Nephron progenitor cell (in vitro differentiated cells): ENCODE results near the gene DPP3.

Experiments
- DNase-seq: peaks from one replicate; pipeline ENCODE4 v3.0.0; 2021
- H3K27ac Mint-ChIP-seq: 2 replicates; pipeline ENCODE4 v1.8.0; 2021; ENCODE audit warnings: mild to moderate bottlenecking, moderate library complexity, mixed read lengths
- H3K27me3 Mint-ChIP-seq: 2 replicates; pipeline ENCODE4 v1.8.0; 2021; ENCODE audit warnings: mild to moderate bottlenecking, low read depth, mixed read lengths; ENCODE audit not compliant: poor library complexity
- H3K36me3 Mint-ChIP-seq: 2 replicates; pipeline ENCODE4 v1.8.0; 2021; ENCODE audit warnings: low read depth, mixed read lengths
- H3K4me1 Mint-ChIP-seq: 2 replicates; pipeline ENCODE4 v1.8.0; 2021; ENCODE audit warnings: mixed read lengths
- H3K4me3 Mint-ChIP-seq: 2 replicates; pipeline ENCODE4 v1.8.0; 2021; ENCODE audit warnings: mild to moderate bottlenecking, moderate library complexity, mixed read lengths
- H3K9me3 Mint-ChIP-seq: 2 replicates; pipeline ENCODE4 v1.8.0; 2021; ENCODE audit warnings: mild to moderate bottlenecking, moderate library complexity, mixed read lengths
- TF ChIP-seq, protein P1 (sequence below): fragments of 200-600 bp; sonication (generic); IDR thresholded peaks from 2 replicates; pipeline ENCODE4 v1.5.0; 2021; ENCODE audit warnings: antibody characterized with exemption

The DPP3 gene

DNA sequence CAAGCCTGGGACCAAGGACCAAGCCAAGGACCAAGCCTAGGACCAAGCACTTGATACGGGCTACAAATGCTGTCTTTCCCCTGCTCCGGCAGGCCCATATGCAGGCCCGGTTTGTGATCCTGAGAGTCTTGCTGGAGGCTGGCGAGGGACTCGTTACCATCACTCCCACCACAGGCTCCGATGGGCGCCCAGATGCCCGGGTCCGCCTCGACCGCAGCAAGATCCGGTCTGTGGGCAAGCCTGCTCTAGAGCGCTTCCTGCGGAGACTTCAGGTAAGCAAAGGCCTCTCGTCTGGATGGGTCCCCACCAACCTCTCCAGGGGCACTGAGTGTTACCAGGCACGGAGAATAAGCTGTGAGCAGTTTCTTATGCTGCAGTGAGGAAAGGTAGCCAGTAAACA, 17.0 kb downstream of the DPP3 start:
- DNase-seq = no peak
- TF ChIP-seq, protein P1, sequence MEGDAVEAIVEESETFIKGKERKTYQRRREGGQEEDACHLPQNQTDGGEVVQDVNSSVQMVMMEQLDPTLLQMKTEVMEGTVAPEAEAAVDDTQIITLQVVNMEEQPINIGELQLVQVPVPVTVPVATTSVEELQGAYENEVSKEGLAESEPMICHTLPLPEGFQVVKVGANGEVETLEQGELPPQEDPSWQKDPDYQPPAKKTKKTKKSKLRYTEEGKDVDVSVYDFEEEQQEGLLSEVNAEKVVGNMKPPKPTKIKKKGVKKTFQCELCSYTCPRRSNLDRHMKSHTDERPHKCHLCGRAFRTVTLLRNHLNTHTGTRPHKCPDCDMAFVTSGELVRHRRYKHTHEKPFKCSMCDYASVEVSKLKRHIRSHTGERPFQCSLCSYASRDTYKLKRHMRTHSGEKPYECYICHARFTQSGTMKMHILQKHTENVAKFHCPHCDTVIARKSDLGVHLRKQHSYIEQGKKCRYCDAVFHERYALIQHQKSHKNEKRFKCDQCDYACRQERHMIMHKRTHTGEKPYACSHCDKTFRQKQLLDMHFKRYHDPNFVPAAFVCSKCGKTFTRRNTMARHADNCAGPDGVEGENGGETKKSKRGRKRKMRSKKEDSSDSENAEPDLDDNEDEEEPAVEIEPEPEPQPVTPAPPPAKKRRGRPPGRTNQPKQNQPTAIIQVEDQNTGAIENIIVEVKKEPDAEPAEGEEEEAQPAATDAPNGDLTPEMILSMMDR = no peak
- no peak overlapping the region for H3K27ac Mint-ChIP-seq
- H3K27me3 Mint-ChIP-seq = no peaks in the 10 kb centered on the region
- no peaks in the 10 kb centered on the region for H3K9me3 Mint-ChIP-seq
- H3K4me3 Mint-ChIP-seq = no peak overlapping the region
- no peaks in the 10 kb centered on the region for H3K4me1 Mint-ChIP-seq
- peaks cover 27% of the 10 kb centered on the region for H3K36me3 Mint-ChIP-seq

DNA sequence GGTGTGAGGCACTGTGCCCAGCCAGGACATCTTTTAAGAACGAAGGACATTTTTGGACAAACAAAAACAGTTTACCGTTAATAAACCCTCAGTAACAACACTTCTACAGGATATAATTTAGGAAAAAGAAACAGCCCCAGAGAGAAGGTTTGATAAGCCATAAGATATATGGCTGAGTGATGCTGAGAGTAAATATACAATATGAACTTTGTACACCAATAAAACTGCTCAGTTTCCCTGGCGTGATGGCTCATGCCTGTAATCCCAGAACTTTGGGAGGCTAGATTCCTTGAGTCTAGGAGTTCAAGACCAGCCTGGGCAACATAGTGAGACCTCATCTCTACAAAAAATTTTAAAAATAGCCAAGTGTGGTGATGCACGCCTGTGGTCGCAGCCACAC, 18.3 kb downstream of the DPP3 start:
- no peak for DNase-seq
- H3K4me1 Mint-ChIP-seq = no peaks in the 10 kb centered on the region
- no peak overlapping the region for H3K27ac Mint-ChIP-seq
- no peaks in the 10 kb centered on the region for H3K9me3 Mint-ChIP-seq
- H3K36me3 Mint-ChIP-seq = peaks cover 21% of the 10 kb centered on the region
- H3K27me3 Mint-ChIP-seq = no peaks in the 10 kb centered on the region
- H3K4me3 Mint-ChIP-seq = no peak overlapping the region
- TF ChIP-seq, protein P1 = no peak

DNA sequence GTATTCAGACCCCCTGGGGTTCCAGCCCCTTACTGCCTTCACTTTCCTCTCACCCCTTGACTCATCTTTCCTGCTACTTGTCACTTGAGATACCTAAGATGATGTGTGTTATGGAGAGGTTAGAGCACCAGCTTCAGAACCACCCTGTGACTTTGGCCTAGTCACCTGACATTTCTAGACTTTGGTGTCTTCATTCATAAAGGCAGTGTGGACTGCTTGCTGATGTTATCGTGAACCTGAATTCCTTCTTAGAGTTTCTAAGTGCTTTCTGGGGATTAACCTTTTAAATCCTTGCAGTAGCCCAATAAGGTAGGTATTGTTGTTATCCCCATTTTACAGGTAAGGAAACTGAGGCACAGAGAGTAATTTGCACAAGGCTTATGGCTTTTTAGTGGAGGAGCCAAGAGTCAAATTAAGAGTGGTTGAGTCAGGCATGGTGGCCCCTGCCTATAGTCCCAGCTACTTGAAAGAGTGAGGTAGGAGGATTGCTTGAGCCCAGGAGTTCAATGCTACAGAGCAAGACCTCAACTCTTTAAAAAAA, 25.1 kb downstream of the DPP3 start:
- Mint-ChIP-seq H3K9me3 (no peaks in the 10 kb centered on the region), H3K27me3 (peaks cover 2% of the 10 kb centered on the region), H3K36me3 (peaks cover 20% of the 10 kb centered on the region), H3K4me1 (no peaks in the 10 kb centered on the region), H3K27ac (no peak overlapping the region), H3K4me3 (no peak overlapping the region)
- DNase-seq = no peak
- TF ChIP-seq, protein P1 = no peak

DNA sequence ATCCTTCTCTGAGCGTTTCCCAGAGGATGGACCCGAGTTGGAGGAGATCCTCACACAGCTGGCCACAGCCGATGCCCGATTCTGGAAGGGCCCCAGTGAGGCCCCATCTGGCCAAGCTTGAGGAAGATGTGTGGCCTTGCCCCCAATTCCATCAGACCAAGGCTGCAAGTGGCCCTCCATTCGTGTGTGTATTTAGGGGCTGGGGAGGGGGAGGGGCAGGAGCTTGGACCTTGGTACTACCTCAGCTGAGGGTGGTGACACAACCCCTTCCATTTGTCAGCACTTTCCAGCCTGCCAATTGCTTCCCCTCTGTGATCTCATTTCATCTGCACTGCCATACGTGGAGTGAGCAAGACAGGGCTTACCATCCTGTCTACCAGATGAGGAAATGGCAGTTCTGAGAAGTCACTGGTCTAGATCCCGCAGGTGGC, 28.9 kb downstream of the DPP3 start:
- DNase-seq = no peak
- TF ChIP-seq, protein P1 = no peak
- Mint-ChIP-seq H3K4me3 (no peak overlapping the region), H3K27ac (peak overlapping the region; percentile 59), H3K4me1 (peaks cover 9% of the 10 kb centered on the region), H3K27me3 (peaks cover 5% of the 10 kb centered on the region), H3K9me3 (no peaks in the 10 kb centered on the region), H3K36me3 (peaks cover 21% of the 10 kb centered on the region)

DNA sequence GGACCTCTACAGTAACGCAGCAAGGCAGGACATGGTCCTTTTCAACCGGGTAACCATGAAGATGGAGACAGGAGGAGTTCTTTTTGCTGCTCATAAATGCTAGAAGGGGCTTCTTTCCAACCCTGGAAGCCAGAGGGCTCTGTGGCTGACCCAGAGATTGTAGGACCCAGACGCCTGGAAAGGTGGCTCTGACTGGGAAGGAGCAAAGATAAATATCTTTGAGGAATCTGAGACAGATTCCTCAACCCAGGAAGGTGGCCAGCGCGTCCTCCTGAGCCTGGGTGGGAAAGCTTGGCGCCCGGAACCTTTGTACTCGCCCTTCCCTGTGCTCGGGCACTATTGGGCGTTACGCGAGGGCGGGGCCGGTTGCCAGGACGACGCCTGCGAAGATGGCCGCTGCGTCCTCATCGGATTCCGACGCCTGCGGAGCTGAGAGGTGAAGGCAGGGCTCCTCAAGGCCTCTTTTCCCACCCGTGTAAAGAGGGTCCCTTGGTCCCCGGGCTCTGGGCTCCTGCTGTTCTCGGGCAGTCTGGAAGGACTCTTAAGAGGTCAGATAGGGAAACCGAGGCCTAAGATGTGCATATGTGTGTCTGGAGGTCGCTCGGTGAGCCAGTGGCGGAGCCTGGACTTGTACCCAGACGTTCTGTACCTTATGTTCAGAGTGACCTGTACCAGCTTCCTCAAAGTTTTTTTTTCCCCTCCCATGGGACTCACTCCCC, 30.2 kb downstream of the DPP3 start, which contains the start of gene BBS1:
Gene BBS1, plus strand, starts transcription at position 365 of the 719 bp plus-strand sequence. Its CDS starts 25 bp downstream, at position 390.
- H3K36me3 Mint-ChIP-seq = peaks cover 23% of the 10 kb centered on the region
- peak within 1 kb of the TSS; percentile 99 for H3K4me3 Mint-ChIP-seq
- DNase-seq = peak; percentile 92
- TF ChIP-seq, protein P1 = no peak
- peaks cover 5% of the 10 kb centered on the region for H3K27me3 Mint-ChIP-seq
- H3K4me1 Mint-ChIP-seq = peaks cover 9% of the 10 kb centered on the region
- H3K27ac Mint-ChIP-seq = peak within 1 kb of the TSS; percentile 92
- no peaks in the 10 kb centered on the region for H3K9me3 Mint-ChIP-seq

DNA sequence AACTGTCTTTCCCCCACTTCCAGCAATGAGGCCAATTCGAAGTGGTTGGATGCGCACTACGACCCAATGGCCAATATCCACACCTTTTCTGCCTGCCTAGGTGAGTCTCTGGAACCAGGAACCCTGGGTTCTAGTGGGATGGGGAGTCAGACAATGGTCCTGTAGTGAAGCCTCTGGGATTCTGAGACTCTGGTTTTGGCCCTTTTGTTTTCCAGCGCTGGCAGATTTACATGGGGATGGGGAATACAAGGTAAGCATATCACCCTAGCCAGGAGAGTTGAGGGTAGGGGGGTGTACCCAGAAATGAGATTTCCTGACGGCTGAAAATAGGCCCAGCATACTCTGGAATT, 30.7 kb downstream of the DPP3 start:
- Mint-ChIP-seq H3K27ac (peak overlapping the region; percentile 92), H3K9me3 (no peaks in the 10 kb centered on the region), H3K27me3 (peaks cover 5% of the 10 kb centered on the region), H3K4me1 (peaks cover 9% of the 10 kb centered on the region), H3K36me3 (peaks cover 24% of the 10 kb centered on the region), H3K4me3 (peak overlapping the region; percentile 99)
- TF ChIP-seq, protein P1 = no peak
- DNase-seq = no peak
